ENCODE results near the gene LGI1.

DNA sequence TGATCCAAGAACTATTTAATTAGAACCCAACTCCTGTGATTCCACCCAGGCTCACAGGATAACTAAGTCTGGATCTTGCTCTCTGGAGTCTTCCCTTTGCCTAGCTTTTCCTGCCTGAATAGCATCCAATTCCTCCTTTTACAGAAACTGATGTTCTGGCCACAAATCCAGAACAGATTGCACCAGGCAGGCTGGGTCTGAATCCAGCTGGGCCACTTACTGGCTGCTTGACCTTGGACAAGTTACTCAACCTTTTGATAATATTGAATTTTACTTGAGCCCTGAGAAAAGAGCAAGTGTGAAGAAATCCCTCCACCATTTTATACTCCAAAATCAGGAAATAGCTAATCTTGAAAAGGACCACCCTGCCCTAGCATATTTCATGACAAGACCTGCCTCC lies 80.5 kb downstream of the LGI1 start:
- TF ChIP-seq, protein P1, sequence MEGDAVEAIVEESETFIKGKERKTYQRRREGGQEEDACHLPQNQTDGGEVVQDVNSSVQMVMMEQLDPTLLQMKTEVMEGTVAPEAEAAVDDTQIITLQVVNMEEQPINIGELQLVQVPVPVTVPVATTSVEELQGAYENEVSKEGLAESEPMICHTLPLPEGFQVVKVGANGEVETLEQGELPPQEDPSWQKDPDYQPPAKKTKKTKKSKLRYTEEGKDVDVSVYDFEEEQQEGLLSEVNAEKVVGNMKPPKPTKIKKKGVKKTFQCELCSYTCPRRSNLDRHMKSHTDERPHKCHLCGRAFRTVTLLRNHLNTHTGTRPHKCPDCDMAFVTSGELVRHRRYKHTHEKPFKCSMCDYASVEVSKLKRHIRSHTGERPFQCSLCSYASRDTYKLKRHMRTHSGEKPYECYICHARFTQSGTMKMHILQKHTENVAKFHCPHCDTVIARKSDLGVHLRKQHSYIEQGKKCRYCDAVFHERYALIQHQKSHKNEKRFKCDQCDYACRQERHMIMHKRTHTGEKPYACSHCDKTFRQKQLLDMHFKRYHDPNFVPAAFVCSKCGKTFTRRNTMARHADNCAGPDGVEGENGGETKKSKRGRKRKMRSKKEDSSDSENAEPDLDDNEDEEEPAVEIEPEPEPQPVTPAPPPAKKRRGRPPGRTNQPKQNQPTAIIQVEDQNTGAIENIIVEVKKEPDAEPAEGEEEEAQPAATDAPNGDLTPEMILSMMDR (IDR thresholded peaks at IDR 0.05), result no peak
- TF ChIP-seq NFYB (CRISPR knock-in tag; conservative IDR thresholded peaks at IDR 0.05; ENCODE audit: low read depth) (no peak), CREM (CRISPR knock-in tag; IDR thresholded peaks at IDR 0.05) (no peak), RELA (CRISPR knock-in tag; IDR thresholded peaks at IDR 0.05; ENCODE audit: borderline replicate concordance) (no peak), NFE2L1 (CRISPR knock-in tag; IDR thresholded peaks at IDR 0.05) (no peak), SP1 (CRISPR knock-in tag; conservative IDR thresholded peaks at IDR 0.05) (no peak), TEAD4 (CRISPR knock-in tag; IDR thresholded peaks at IDR 0.05) (no peak)
- TF ChIP-seq, protein P2, sequence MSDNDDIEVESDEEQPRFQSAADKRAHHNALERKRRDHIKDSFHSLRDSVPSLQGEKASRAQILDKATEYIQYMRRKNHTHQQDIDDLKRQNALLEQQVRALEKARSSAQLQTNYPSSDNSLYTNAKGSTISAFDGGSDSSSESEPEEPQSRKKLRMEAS (CRISPR knock-in tag; IDR thresholded peaks at IDR 0.05), result no peak
